Mesenteric fat pad (tissue), 1 donor: ENCODE results near the gene TVP23C. TPM values are rescaled to one million over a fixed set of nuclear protein-coding genes. Genes with fewer than 3 reads are reported as not detected.
A peak's percentile ranks its signal among the peaks of the same experiment; 100 is the strongest.
"Not testable (repeated sequence)": the region's sequence is repeated elsewhere in the genome, so short reads cannot be mapped to it uniquely, and the experiment has no call there.

ENCODE experiments used
- DNase-seq: peaks from one replicate; pipeline ENCODE4 v3.0.0-alpha.2; 2020; ENCODE audit warnings: low spot score
- long read RNA-seq: library from polyadenylated mRNA; unstranded; transcript quantifications from one replicate; pipeline ENCODE4 v2.0.0, GENCODE V29; 2020
- total RNA-seq: library from RNA; stranded (reverse); fragmentation: NEBNext Ultra II Directional; extraction: Animal tissue kit (Norgen Biotek cat#: 25700); gene quantifications from one replicate; pipeline ENCODE4 v1.2.1, GENCODE V29; 2021
- donor health status: DM: yes; HTN: yes; CAD: no.

The TVP23C gene
- 15.8 TPM for total RNA-seq
- long read RNA-seq, partial matches to known transcripts, result 0 of 4 reads
- long read RNA-seq, other reads (novel, unspliced or antisense), result 4 of 4 reads

DNA sequence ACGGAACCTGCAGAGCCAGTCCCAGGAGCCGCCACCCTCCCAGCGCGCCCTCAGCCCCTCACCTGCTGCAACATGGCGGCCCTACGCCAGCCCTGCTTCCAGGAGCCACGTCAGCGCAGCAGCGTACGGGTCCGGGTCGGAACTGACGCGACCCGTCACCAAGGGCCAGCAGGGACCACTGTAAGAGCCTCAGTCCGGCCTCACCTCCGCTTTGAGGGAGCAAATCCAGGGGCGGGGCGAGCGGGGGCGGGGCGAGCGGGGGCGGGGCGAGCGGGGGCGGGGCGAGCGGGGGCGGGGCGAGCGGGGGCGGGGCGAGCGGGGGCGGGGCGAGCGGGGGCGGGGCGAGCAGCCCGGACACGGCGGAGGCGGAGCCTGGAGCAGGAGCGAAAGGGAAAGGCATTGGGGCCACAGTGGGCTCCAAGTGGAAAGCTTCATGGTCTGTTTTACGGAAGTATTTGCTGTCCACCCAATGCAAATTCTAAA is at the start of gene TVP23C:
Gene TVP23C (minus strand): TSS at position 109 of the 483 bp plus-strand sequence. CDS start 35 bp downstream, at position 74.
- DNase-seq, result peak; percentile 91

DNA sequence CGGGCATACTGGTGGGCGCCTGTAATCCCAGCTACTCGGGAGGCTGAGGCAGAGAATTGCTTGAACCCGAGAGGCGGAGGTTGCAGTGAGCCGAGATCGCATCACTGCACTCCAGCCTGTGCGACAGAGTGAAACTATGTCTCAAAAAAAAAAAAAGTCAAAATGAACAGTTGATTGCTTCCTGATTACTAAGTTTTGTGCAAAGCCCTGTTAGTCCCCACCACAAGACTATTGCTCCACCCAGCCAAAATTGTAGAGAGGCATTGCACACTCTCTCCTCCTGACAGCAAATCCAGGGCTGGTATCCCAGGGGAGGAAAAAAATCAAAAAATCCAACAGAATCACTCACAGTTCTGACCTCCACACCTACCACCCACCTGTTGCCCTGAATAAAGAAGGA is 29.7 kb upstream of the TVP23C start:
- DNase-seq, result not testable (repeated sequence)

DNA sequence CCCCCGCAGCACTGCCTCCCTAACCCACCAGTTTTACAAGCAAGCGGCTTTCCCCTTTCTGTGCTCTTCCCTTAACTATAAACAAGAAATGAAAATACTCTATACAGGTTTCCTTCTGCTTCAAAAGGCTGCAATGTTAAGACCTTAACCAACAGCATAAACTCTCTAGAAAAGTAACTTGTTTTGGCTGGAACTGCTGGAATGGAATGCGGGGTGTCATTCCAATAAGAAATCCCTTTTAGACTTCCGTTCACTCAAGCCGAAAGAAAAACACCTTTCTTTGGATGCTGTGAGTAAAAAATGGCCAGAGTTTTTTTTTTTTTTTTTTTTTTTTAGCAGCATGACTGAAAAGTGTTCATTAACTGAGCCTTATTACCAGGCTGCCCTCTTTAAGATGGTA is 28.7 kb upstream of the TVP23C start:
- not testable (repeated sequence) for DNase-seq

DNA sequence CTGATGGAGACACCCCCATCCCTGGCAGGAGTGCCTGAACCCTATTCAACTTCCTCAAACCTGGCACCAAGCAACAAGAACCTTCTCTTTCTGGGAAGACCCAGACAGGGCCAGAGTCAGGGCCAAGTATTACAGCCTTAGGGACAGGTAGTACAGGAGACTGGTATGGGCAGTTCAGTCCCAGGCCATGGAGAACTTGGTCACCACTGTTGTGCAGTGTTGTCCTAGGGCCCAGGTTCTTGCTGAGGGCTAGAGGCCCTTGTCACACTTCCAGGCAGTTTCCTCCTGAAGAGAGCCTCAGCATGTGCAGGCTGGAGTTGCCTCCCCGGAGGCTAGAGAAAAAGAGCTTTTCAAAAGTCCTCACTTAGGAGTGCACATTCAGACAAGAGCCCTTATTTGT is 27.6 kb upstream of the TVP23C start:
- DNase-seq, result not testable (repeated sequence)

DNA sequence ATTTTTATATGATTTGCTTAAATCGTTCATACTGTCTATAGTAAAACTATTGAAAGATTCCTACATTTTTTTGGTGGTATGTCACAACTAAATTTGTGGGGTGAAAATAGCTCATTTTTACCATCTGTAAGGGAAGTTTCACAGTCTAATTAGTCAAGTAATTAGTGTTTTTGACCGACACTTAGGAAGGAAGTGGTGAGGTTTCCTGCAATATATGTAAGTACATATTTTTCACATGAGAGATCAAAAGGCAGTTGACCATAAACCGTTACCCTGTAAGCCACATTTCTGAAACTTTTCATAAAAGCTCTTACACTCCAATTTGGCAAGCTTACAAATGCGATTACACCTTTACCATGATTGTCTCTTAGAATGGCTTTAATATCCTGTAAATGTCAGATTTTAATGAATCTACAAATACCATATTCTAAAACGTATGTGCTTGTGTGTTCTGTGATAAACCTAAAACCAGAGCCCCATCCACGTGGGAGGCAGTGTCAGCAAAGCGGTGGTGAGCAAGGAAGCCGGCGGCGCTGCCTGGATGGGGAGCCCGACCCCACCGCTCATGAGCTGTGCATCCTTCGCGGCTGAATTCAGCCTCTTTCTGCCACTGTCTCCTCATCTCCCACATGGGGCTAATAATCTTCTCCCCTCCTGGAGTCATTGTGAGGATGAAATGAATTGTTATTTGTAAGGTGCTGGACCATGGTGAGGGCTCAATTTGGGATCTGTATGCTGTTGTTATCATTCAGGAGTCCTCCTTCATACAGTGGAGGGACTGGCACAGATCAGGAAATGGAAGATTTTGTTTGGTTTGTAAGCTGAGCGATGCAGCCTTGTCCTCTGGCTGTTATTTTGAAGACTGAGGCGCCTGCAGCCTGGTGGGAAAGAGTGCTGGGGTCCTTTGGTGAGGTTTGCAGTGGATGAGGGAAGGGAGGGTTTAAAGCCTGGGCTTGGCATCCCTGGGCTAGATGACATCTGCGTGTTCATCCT is 26.6 kb upstream of the TVP23C start:
- not testable (repeated sequence) for DNase-seq

DNA sequence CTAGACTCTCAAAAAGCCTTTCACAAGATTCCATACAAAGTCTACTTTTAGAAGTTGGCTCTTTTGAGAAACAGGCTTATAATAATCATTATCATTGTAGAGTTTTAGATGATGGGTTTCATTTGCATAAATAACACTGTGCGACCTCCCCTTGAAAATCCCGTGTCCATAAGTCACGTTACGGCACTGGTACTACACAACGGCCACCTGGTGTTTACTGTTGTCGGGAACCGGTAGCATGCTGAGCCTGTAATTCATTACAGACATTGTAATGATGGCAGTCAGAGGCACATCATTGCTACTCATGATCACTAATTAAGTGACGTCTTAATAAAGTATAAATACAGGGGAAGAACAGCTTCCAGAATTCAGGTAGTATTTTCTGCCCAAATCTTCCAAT is 24.7 kb upstream of the TVP23C start:
- DNase-seq, result not testable (repeated sequence)

DNA sequence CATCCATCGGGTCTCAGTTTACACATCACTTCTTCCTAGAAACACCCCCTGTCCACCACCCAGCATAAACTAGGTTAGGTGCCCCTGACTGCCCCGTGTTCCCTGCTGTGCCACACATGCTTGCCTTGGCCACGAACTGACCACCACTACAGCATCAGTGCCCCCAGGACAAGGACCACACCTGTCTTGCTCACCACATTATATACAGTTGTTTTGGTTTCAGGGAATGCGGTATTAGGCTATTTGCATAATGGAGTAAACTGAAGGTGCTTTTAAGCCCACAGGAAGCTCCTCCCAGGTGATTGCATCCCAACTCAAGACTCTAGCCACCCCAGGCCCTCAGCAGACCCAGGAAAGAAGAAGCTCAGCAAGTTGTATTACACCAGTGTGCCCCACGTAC is 20.0 kb upstream of the TVP23C start:
- DNase-seq, result not testable (repeated sequence)

DNA sequence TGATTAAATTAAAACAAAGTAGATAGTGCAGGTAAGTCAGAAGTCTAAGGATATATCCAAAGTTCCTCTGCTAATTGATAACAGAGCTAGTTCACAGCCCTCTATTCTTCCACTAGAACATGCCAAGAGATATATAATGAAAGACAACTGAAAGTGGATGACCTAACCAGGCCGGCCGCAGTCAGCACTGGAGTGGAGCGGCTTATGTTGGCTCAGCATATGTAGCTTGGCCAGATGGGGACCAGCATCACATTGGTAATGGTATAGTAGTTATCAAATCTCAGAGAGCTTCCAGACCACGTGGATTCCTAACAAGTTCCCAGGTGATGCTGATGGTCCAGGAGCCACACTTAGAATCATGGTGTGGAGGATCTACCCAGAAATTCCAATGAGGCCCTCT is 18.2 kb upstream of the TVP23C start:
- DNase-seq, result not testable (repeated sequence)

DNA sequence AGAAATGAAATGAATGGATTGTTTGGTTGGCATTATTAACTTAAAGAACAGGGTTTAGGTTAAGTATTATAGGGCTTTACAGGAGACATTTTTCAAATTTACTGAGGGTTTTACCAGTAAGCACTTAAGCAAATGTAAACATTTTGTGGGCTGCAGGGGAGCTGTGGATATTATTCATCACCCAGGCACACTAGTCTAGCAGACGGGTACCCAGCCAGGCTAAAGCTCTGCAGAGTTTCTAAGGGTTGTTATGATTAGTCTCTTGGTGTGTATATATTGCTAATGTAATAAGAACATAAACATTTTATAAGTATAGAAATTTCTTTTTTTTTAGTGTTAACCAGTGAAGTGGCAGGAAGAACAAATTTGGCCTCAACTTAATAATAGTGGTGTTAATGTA is 13.6 kb upstream of the TVP23C start:
- not testable (repeated sequence) for DNase-seq

DNA sequence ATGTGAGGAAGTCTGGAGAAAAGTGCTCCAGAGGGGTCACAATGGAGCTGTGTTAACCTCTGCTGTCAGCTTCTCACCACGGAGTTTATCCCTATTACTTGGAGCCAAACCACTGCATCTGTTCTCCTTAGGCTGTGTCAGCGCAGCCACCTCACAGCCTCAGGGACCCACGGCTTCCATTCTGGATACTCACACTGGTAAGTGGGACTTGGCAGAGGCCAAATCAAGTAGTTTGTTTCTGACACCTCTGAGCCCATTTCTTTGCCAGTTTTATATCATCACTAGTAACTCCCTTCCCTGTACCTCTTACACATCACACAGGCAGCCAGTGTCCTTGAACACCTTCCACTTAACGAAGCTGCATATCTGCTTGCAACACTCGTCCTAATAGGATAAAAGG is 11.4 kb upstream of the TVP23C start:
- DNase-seq, result not testable (repeated sequence)

DNA sequence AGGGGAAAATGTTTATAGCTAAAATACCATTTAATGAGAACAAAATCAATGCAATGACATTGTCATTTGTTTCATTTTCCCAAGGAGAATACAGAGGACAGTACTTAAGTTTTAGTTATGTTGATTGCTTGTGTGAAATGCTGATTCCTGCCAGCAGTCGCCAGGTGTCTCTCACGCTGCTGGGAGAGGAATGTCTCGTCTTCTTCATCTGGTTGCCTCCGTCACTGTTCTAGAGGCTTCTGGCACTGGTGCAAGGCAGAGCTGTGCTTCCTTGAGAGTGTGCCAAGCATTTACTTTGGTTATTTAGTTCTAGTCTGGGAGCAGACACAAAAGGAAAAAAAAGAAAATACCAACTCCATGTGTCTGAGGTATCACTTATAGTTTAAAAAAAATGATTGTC is 10.6 kb upstream of the TVP23C start:
- not testable (repeated sequence) for DNase-seq

DNA sequence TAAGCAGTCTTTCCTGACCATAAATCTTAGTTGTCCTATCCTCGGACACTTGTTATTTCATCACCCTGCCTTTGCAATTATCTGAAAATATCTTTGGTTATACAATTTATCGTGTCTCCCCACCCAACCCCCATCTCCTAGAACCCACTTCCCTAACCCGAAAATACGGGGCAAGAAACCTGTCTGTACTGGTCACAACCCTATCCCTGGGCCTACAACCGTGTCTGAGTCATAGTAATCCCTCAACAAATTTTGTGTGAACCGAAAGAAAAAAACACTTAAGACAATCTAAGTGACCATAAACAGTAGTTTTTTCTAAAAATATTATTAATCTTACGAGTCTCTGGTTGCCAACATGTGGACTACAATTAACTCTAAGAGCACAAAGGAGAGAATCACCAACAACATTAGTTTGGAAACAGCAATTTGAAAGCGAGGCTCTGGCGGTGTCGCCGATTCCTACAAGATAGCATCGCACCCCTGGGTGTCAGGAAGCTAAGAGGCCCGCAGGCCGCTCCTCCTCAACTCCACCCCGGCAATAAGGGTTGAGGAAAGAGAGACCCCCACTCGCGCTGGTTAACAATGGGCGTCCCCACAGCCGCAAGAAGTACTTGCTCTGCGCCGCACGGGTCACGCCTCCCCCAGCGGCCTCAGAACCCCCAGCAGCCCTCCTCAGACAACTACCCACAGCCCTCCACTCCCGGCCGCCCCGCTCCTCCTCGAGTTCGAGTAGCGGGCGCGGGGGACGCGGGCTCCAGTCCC is 489 bp downstream of the TVP23C start:
- DNase-seq, result not testable (repeated sequence)

DNA sequence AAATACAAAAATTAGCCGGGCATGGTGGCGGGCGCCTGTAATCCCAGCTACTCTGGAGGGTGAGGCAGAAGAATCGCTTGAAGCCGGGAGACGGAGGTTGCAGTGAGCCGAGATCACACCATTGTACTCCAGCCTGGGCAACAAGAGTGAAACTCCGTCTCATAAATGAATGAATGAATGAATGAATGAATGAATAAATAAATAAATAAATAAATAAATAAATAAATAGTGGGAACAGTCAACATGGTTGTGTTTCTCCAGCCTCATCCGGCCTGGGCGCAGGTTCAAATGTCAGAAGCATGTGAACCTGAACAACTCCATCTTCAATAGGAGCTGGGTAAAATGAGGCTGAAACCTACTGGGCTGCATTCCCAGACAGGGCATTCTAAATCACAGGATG is 1.8 kb downstream of the TVP23C start:
- not testable (repeated sequence) for DNase-seq

DNA sequence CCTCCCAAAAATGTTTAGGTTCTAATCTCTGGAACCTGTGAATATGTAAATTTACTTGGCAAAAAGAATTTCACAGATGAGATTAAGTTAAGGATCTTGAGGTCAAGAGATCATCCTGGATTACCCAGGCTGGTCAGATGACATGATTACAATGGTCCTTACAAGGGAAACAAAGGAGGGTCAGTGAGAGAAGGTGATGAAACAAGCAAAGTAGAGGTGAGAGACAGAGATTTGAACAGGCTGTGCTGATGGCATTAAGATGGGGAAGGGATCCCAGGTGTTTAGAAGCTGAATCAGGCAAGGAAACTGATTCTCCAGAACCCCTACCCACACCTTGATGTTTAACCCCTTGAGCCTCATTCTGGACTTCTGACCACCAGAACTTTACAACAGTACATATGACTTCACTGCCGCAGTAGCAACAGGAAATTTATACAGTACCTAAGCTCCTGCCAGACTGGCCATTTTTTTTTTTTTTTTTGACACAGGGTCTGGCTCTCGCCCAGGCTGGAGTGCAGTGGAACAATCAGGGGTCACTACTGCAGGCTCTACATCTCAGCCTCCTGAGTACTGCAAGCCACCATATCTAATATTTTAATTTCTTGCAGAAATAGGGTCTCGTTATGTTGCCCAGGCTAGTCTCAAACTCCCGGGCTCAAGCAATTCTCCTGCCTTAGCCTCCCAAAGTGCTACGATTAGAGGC is 4.7 kb downstream of the TVP23C start:
- DNase-seq, result not testable (repeated sequence)

DNA sequence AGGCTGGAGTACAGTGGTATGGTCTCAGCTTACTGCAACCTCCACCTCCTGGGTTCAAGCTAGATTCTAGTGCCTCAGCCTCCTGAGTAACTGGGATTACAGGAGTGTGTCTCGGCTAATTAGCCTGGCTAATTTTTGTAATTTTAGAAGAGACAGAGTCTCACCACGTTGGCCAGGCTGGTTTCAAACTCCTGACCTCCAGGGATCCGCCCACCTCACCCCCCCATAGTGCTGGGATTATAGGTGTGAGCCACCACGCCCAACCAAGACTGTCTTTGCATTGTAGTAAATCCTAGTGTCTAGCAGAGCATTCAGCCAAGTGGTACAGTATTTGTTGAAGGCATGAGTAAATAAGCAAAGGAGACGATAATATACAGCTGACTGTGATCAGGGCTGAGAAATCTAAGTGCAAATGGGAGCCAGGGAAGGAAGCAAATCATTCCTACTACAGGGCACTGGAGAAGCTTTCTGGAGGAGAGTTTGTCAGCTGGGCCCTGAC is 5.9 kb downstream of the TVP23C start:
- DNase-seq, result not testable (repeated sequence)

DNA sequence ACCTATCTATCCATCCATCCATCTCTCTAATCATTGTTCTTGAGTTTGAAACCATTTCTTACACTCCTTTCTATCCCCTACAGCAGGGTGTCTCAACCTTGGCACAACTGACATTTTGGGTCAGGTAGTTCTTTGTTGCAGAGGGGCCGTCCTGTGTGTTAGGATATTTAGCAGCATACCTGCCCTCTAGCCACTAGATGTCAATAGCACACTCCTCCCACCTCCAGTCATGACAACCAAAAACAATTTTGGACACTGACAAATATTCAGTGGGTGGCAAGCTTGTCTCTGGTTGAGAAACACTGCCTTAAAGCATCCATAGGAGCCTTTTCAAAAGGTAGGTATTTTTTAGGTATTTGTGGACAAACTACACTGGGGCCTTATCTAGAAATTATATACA is 10.4 kb downstream of the TVP23C start:
- not testable (repeated sequence) for DNase-seq

DNA sequence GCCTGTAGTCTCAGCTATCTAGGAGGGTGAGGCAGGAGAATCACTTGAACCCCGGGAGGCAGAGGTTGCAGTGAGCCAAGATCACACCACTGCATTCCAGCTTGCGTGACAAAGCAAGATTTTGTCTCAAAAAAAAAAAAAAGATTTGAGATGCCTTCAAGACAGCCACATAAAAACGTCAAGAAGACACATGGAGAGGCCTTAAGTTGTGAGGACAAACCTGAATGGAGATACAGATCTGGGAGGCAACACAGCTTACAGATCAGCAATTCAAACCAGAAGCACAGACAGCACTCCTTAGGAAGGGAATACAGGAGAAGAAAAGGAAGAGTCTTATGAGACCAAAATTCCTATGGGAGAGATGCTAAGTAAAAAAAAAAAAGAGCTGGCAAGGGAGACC is 13.7 kb downstream of the TVP23C start:
- not testable (repeated sequence) for DNase-seq

DNA sequence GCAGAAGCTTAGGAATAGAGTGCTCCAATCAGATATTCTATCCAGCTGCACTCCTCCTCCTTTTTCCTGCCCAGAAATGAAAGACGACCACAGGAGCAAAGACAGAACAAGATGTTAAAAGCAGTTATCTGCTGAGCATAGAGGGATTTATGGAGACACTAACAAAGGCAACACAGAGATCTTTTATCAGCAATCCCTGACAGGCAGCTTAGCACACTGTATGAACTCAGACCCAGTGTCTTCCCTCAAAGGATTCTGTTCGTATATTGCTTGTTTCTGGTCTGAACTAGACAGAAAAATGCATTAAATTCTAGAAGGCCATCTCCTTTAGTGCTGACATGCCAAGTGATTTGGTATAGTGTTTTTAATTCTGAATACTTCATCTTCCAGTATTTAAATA is 16.7 kb downstream of the TVP23C start:
- not testable (repeated sequence) for DNase-seq

DNA sequence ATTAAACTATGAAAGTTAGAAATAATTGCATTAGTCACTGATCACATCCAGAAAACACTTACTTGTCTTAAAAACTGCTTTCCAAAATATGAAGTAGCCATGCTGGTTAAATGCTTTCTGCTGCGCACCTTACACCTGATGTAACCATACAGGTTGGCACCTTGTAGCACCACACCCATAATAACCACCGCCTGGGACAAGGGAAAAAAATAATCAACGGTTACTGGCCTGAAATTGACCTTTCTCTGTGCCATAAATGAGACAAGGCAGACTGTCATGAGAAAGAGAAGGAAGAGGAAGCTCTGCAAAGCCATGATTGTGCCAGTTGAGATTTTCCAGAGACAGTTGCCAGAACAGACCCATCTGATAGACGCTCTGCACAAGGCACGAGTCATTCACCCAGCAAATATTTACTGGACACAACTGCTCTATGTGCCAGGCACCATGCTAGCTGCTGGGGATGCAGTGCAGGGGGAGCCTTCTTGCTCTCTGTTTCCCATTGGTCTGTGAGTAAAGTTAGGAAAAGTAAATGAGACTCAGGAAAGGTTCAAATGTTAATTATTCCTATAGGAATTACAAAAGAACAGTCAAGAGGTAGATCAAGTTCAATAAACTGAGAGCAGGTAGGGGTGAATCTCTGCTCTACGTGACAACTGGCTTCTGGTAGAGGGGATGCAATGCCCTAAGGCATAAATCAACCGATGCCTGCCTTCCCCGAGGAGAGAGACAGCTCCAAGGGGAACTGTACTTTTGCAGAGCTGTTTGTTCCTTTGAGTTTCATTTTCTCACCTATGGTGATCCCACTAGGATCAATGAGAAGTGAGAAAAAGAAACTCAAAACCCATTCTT is 22.7 kb downstream of the TVP23C start:
- DNase-seq, result not testable (repeated sequence)

DNA sequence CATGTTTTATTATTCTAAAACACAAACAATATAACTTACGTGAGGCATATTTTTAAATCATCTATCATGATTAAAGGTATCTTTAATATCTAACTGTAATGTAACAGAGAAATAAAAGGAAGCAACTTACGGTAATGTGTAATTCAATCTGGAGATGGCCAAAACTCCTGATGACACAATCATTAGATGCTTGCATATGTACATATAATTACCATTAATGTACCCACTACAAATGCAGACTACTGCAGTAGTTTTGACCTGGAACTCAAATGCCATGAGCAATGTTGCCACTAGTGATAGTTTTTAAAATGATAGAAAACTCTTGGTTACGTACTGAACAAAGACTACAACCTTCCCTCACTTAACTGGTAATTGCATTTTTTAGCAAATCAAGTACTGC is 30.2 kb downstream of the TVP23C start:
- DNase-seq, result not testable (repeated sequence)
